ENCODE results near the gene TMED6. TPM values are rescaled to one million over a fixed set of nuclear protein-coding genes. Genes with fewer than 3 reads are reported as not detected.

TMED6 gene
- total RNA-seq, 1 experiment from 2014 or later, result 0.72 TPM

DNA sequence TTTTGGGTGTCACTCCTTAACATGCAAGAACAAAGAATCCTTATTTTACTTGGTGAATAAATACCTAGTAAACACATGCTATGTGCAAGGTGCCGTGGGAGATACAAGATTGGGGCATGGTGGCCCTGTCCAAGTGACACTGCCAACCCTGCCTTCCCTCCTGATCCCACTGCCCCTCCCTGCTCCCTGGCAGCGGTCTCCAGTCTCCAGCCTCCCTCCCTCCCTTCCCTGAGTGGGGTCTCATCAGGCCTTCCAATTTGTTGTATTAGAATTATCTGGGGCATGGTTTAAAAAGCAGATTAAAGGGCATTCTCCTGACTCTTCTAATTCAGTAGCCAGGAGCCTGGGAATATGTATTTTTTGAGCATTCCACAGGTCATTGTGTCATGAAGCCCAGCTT, 12.5 kb upstream of the TMED6 start:
- Mint-ChIP-seq H3K4me1 (no peaks in the 10 kb centered on the region), H3K9me3 (no peaks in the 10 kb centered on the region), H3K36me3 (peaks cover 30% of the 10 kb centered on the region), H3K27ac (no peak overlapping the region), H3K27me3 (ENCODE audit: low read depth) (no peaks in the 10 kb centered on the region), H3K4me3 (no peak overlapping the region)
- CTCF ChIA-PET, result no interaction called here
- POLR2A ChIA-PET, result no interaction called here
- TF ChIP-seq, protein P1, sequence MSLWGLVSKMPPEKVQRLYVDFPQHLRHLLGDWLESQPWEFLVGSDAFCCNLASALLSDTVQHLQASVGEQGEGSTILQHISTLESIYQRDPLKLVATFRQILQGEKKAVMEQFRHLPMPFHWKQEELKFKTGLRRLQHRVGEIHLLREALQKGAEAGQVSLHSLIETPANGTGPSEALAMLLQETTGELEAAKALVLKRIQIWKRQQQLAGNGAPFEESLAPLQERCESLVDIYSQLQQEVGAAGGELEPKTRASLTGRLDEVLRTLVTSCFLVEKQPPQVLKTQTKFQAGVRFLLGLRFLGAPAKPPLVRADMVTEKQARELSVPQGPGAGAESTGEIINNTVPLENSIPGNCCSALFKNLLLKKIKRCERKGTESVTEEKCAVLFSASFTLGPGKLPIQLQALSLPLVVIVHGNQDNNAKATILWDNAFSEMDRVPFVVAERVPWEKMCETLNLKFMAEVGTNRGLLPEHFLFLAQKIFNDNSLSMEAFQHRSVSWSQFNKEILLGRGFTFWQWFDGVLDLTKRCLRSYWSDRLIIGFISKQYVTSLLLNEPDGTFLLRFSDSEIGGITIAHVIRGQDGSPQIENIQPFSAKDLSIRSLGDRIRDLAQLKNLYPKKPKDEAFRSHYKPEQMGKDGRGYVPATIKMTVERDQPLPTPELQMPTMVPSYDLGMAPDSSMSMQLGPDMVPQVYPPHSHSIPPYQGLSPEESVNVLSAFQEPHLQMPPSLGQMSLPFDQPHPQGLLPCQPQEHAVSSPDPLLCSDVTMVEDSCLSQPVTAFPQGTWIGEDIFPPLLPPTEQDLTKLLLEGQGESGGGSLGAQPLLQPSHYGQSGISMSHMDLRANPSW (CRISPR knock-in tag; conservative IDR thresholded peaks at IDR 0.05; ENCODE audit: low read depth), result no peak
- no peak for TF ChIP-seq PREB (CRISPR knock-in tag; IDR thresholded peaks at IDR 0.05; ENCODE audit: borderline replicate concordance)
- TF ChIP-seq FOXK1 (CRISPR knock-in tag; IDR thresholded peaks at IDR 0.05), result no peak
- no peak for TF ChIP-seq JAZF1 (CRISPR knock-in tag; IDR thresholded peaks at IDR 0.05)
- no peak for TF ChIP-seq E2F4 (CRISPR knock-in tag; IDR thresholded peaks at IDR 0.05; ENCODE audit: borderline replicate concordance, low read depth)
- TF ChIP-seq RELA (CRISPR knock-in tag; IDR thresholded peaks at IDR 0.05; ENCODE audit: borderline replicate concordance), result no peak
- TF ChIP-seq SOX15 (CRISPR knock-in tag; IDR thresholded peaks at IDR 0.05), result no peak
- TF ChIP-seq ZNF219 (CRISPR knock-in tag; IDR thresholded peaks at IDR 0.05; ENCODE audit: borderline replicate concordance), result no peak
- TF ChIP-seq ZNF671 (CRISPR knock-in tag; IDR thresholded peaks at IDR 0.05), result no peak
- ATAC-seq, result no peak
- DNase-seq (ENCODE audit: low spot score), result no peak

DNA sequence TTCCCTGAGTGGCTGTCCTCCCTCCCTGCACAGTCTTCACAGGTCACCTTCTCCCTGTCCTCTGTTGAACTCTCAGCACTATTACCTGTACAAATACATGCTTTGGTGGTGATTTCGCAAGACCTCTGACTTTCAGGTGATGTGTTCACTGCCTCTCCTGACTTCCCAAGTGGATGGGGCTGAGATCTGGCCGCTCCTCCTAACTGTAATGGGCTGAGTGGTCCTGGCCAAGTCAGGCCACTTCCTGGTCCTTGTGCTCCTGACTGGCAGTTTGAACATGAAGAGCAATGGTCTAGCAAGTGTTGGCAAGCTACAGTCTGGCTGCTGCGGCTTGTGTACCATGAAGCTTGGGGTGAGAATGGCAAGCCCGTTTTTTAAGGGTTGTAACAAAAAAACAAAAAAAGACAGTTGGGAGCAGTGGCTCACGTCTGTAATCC, 11.7 kb upstream of the TMED6 start:
- POLR2A ChIA-PET, result no interaction called here
- no peaks in the 10 kb centered on the region for H3K9me3 Mint-ChIP-seq
- ATAC-seq, result no peak
- DNase-seq (ENCODE audit: low spot score), result no peak
- CTCF ChIA-PET, result no interaction called here
- H3K4me3 Mint-ChIP-seq, result no peak overlapping the region
- H3K36me3 Mint-ChIP-seq, result peaks cover 27% of the 10 kb centered on the region
- peak overlapping the region; percentile 71 for H3K27ac Mint-ChIP-seq
- H3K27me3 Mint-ChIP-seq (ENCODE audit: low read depth), result no peaks in the 10 kb centered on the region
- no peaks in the 10 kb centered on the region for H3K4me1 Mint-ChIP-seq
- TF ChIP-seq OVOL2 (CRISPR knock-in tag; IDR thresholded peaks at IDR 0.05; ENCODE audit: borderline replicate concordance) (no peak), SMAD3 (CRISPR knock-in tag; IDR thresholded peaks at IDR 0.05; ENCODE audit: borderline replicate concordance) (no peak), E2F1 (CRISPR knock-in tag; IDR thresholded peaks at IDR 0.05) (no peak), ZNF138 (CRISPR knock-in tag; conservative IDR thresholded peaks at IDR 0.05) (no peak), E2F5 (CRISPR knock-in tag; IDR thresholded peaks at IDR 0.05) (no peak), GABPB1 (CRISPR knock-in tag; IDR thresholded peaks at IDR 0.05) (no peak), AFF4 (CRISPR knock-in tag; IDR thresholded peaks at IDR 0.05; ENCODE audit: borderline replicate concordance) (no peak), USF2 (CRISPR knock-in tag; IDR thresholded peaks at IDR 0.05) (no peak), MLX (CRISPR knock-in tag; IDR thresholded peaks at IDR 0.05) (no peak)
- TF ChIP-seq, protein P2, sequence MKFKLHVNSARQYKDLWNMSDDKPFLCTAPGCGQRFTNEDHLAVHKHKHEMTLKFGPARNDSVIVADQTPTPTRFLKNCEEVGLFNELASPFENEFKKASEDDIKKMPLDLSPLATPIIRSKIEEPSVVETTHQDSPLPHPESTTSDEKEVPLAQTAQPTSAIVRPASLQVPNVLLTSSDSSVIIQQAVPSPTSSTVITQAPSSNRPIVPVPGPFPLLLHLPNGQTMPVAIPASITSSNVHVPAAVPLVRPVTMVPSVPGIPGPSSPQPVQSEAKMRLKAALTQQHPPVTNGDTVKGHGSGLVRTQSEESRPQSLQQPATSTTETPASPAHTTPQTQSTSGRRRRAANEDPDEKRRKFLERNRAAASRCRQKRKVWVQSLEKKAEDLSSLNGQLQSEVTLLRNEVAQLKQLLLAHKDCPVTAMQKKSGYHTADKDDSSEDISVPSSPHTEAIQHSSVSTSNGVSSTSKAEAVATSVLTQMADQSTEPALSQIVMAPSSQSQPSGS (CRISPR knock-in tag; IDR thresholded peaks at IDR 0.05; ENCODE audit: borderline replicate concordance, low read depth), result no peak
- TF ChIP-seq, protein P3, sequence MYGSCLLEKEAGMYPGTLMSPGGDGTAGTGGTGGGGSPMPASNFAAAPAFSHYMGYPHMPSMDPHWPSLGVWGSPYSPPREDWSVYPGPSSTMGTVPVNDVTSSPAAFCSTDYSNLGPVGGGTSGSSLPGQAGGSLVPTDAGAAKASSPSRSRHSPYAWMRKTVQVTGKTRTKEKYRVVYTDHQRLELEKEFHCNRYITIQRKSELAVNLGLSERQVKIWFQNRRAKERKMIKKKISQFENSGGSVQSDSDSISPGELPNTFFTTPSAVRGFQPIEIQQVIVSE (CRISPR knock-in tag; IDR thresholded peaks at IDR 0.05; ENCODE audit: borderline replicate concordance), result no peak

All from WTC11 (cell line).